Measurements from ENCODE around the gene COL24A1.

DNA sequence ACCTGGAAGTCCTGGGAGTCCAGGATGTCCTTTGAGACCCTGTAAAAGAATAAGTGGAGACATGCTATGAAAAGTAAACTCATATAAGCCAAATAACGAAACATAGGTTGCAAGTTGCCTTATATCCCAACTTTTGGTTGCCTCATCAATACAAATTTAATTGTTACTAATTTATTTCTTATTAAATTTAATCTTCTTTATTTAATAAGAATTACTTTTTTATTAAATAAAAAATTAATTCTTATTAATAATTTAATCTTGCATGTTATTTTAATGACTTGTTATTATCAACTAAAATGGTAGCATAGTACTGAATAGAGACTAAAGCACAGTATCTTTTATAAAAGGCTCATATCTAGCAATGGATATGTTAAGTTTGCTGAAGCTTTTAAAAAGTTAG lies 92.9 kb downstream of the COL24A1 start:
- TF ChIP-seq EZH2phosphoT487 (IDR thresholded peaks at IDR 0.05; ENCODE audit: insufficient read depth, low read depth) (no peak), EZH2 (IDR thresholded peaks at IDR 0.05; ENCODE audit: insufficient read depth, poor library complexity, severe bottlenecking) (no peak)
